DMS153 (cell line): ENCODE data around the gene MPZL2.
A peak's percentile ranks its signal among the peaks of the same experiment; 100 is the strongest.

ENCODE experiments used
- DNase-seq: peaks from one replicate; lab custom pipeline; 2025; lab: John Stamatoyannopoulos, UW

Gene MPZL2

DNA sequence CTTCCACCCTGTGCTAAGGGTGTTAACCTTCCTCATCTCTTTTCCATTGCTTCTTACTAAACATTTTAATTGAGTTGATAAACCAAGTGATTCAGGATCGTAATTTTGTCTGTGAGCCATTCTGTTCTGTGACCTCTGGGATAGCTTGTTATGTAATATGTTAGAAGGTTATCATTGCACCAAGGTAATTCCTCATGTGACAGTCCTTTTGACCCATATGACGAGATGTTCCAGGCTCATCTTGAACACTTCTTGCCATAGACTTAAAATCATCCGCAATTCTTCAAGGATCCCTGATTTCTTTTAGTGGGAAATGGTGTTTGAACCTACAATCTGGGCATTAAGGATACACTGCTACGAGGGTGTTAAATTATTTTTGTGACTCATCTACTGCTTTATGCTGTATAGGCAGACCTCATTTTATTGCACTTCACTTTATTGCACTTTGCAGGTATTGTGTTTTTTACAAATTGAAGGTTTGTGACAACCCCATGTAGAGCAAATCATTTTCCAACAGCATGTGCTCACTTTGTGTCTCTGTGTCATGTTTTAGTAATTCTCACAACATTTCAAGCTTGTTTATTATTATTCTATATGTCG lies 19.0 kb upstream of the MPZL2 start:
- DNase-seq = no peak

DNA sequence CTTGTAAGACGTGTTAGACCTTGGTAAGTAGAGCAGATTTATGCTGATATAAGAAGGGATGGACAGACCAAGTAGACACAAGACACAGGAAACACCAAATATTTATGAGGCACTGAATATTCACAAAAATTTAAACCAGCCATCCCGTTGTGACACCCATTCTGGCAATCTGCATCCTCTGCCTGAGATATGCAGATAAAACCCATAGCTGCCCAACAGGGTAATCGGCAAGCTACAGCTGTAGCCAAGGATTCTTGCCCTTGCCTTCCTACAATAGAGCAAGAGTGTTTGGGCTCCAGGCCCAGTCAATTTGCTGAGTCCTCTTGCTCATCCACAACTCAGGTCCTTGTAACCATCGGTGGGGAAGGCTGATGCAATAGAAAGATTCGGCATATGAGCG lies 18.5 kb upstream of the MPZL2 start:
- DNase-seq = no peak

DNA sequence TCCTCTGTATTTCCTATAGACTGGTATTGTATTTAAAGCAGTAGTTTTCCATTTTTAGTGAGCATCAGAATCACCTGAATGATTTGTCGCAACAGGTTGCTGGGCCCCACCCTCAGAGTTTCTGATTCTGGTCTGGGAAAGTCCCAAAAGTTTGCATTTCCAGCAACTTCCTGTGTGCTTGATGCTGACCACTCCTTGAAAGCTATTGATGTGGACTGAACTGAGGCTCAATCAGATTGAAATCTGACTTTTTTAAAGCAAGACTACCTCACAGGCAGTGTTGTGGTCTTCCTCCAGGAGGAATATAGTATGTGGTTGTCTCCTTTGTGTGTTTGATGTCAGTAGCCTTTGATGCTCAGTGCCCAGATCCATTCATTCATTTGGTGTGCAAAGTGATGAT lies 17.2 kb upstream of the MPZL2 start:
- DNase-seq = no peak

DNA sequence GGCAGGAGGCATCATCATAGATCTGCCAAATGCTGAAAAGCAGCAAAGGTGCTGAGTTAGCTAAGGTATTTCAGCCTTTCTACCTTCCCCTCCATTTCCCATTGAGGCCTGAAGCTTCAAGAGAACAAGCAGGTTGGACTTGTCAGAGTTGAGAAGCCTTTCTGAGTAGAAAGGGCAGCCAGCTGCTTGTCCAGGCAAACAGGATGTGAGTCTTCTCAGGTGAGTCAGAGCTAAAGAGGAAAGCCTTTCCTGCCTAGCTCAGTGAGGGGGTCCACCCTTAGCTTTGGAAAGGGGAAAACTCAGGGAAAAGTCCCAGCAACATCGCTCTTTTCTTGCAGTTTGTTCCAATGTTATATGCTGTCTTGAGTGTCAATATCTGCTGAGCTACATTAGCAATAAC lies 13.2 kb upstream of the MPZL2 start:
- peak; percentile 12 for DNase-seq

DNA sequence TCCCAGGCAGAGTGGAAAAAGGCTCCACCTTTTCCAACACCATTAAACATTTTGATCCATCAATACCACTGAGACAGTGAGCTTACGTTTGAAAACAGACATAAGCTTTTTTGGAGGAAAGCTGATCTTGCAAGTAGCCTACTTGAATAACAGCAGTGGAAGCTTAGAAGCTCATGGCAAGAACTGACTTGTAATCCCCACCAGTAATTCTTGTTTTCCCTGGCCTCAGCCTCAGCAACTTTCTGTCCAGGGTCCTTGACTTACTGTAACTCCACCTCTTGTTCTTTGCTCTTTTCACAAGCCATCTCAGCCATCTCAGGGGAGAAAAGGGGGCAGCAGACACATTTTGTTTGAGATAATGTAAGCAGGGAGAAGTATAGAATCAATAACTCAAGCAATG lies 12.3 kb upstream of the MPZL2 start:
- no peak for DNase-seq

DNA sequence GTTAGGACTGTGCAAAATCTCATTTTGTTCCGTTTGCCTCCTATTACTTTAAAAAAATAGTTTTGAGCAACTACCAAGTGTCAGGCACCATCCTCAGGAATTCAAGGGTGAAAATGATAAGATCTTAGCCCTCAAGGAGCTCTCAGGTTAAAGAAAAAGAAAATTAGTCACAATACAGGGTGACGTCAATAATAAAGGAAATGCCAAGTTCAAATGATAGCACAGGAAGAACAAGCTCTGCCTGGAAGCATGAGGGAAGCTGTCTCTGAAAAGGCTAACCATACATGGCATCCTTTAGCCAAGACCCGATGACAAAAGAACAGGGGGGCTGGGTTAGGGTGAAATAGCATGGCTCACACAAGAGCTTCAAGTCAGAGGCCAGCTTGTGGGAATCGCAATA lies 11.1 kb upstream of the MPZL2 start:
- DNase-seq = no peak

DNA sequence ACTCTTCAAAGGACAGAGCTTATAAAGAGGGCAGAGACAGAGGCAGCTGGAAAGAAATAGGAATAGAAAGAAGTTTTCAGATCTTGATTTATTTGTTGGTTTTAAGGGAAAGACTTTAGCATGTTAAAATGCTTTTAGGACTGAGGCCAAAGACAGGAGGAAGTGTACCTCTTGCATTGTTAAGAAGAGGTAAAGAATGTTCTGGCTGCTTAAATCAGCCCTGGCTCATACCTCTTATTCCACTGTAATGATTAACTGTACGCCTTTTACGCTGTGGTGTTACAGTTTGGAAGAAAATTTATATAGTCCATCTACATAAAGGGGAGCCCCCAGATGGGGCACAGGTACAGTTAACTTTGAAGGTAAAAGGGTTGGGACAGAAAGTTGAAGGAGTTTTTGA lies 10.1 kb upstream of the MPZL2 start:
- no peak for DNase-seq

DNA sequence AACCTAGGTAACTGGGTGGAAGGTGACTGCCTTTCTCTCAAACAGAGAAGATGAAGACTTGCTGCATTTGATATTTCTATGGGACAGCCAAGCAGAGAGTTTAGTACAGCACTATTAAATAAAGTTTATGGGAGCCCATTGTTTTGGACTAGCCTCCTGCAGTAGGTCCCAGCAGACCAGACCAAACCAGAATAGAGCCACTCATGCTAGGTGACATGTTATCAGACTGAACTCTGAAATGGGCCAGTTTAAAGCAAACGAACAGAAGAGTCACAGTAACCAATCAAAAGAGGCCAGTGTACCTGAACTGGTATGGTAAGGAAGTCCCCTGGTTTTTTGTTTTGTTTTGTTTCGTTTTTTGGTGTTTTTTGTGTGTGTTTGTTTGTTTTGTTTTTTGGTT lies 7.9 kb upstream of the MPZL2 start:
- no peak for DNase-seq

DNA sequence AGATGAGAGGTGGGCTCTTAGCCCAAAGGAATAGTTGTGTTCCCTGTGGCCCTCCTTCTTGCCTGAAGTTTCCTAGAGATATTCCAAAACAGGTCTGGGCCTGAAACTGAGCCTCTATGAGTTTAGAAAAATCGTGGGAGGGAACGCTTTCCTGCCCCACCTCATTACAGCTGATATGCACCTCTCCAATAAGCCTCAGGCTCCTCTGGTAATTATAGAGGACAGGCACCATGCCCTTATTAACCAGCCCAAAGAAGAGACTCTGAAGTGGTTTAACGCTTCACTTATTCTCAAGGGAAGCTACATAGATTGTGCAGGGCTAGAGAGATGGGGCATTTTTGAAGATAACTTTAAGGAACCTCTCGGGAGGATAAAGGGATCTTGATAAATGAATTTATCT lies 3.4 kb upstream of the MPZL2 start:
- DNase-seq = no peak

DNA sequence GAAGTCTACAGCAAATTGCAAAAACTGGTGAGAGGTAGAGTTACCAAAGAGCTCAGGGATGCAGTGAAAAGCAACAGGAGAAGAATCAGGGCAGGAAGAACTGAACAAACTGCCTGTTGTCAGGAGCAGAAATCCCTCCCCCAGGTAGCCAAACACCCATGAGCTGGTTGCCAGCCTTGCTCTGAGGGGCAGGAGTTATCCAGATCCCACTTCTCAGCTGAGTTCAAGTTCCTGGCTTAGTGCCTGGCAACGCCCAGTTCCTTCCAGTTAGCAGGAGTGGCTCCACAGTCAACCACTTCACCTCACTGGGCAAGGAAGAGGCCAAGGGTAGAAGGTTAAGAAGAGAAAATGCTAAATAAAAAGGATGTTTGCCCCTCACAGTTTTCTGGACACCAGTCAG lies 1.9 kb upstream of the MPZL2 start:
- no peak for DNase-seq

DNA sequence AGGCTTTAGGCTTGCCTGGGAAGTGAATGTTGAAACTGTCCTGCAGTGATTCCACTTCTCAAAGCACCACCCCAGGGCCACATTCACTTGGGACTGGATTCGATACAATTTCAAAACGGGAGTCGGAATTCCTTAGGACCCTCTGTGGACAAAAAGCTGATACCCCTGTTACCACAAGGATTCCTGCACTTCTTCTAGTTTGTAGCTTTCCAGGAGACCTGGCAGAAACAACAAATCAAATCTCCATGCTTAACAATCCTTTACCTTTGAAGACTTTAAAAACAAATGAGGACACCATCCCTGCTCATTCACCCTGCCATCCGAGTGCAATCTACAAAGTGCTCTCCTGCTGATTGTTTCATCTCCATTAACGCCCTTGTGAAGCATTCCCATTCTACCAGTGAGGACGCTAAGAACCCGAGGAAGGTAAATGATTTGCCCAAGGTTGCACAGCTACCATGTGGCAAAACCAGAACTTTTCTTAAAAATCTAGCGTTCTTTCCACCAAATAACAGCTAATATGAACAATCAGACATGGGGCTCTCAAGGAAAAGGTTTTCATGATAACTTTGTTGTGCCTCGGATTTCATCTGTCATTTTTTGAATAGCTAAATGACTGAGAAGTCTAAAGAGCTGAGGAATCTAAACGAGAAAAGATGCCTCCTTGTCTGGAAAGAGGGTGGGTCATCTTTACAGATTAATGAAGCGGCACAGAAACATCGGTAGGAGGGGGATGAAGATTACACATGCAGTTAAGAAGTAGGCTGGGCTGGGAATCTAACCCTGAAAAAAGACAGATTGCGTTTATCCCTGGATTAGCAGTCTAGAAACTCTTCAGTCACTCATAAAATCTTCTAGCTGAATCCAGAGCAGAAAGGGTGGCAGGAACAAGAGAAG lies 720 bp upstream of the MPZL2 start:
- DNase-seq = no peak

DNA sequence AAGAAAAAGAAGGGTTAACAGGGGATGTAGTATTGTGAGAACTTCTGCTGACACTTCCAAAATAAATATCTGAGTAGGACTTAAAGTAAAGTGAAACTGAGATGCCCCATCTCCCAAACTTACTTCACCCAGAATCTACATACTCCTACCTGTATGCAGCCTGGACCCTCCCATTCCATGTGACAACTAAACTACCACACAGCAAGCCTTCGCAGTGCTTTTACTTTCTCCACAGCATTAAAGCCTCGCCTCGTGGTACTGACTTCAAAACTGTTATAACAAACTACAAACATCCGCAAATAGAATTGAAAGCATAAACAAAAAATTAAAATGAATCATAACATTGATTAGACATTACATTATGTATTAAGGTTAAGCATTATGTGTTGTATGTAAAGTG lies 985 bp downstream of the MPZL2 start:
- no peak for DNase-seq

DNA sequence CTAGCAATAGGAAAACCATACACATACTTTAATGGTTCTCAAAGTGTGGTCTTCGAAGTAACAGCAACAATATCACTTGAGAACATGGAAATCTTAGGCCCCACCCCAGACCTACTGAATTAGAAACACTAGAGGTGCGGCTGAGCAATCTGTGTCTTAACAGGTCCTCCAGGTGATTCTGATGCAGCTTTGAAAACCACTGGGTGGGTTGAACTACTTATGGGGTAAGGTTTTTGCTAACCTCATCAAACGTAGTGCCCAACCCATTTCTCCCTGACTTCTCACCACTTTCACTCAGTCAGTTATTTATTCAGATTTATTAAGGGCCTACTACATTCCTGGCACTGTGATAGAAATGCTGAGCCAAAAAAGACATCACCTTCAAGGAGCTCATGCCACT lies 3.7 kb downstream of the MPZL2 start:
- no peak for DNase-seq

DNA sequence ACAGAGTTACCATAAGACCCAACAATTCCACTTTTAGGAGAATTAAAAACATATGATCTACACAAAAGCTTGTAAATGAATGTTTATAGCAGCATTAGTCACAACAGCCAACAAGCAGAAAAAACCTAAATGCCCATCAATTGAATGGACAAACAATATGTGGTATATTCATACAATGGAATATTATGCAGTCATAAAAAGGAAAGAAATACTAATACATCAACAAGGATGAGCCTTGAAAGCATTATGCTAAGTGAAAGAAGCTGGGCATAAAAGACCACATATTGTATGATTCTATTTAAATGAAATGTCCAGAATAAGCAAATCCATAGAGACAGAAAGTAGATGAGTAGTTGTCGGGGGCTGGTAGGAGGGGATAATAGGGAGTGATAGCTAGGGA lies 5.0 kb downstream of the MPZL2 start:
- DNase-seq = no peak

DNA sequence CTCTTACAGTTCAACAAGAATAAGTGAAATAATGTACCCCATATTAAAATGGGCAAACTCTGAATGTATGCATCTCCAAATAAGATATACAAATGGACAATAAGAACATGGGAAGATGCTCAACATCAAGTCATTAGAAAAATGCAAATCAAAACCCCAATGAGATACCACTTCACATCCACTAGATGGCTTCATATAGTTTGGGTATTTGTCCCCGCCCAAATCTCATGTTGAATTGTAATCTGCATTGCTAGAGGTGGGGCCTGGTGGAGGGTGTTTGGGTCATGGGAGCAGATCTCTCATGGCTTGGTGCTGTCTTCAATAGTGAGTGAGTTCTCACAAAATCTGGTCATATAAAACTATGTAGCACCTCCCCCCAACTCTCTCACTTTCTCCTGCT lies 5.7 kb downstream of the MPZL2 start:
- DNase-seq = no peak

DNA sequence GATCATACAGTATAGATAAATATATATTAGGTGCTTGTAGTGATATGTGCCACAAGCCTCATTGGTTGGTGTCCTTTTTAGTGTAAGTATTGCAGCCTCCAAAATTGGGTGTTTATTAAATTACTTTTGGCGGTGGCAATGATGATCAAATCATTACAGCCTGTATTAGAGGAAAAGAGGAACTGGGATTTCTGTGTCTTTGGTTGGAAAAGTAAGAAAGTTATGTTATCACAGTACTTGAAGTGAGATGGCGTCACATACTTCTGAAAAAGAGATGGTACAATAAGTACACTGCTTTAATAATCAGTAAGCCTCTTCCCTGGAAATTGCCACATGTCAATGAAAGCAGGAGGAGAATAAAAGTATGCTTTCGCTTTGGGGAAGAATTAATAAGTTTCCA lies 11.4 kb downstream of the MPZL2 start:
- DNase-seq = no peak

DNA sequence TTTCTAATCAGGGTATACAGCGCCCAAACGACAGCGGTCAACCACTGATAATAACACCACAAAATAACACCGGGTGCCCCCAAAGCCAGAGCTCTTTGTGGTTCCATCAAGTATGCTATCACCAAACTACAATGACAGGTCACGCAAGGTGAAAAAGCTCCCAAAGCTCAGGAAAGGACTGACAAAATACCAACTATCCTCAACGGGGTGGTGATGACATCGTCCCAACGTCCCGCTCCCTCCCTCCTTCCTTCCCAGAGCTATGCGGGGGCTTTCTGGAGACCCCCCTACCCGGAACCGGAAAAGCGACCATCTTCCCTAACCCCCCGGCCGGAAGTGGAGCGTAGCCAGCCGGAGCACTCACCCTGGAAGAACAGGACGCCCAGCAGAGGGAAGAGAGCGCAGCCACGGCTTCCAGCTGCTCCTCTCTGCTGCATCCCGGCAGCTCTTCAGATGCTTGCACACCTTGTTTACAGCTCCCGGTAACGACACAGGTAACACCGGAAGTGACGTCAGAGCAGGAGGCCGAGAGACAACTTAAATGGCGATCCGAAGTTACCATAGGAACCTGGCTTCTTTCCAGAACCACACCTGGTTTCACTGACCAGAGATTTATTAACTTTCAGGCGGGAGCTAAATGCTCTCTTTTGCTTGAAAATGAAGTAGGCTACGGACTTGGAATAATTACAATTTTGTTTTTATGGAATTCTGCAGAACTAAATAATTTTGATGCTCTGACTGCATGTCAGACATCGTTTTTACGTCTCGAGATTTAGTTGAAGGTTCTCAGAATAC lies 12.0 kb downstream of the MPZL2 start, which contains the start of gene MPZL3:
TSS of gene MPZL3 (minus strand) at position 508 of the 795 bp plus-strand sequence. CDS start at position 437, 71 bp downstream.
- peak; percentile 98 for DNase-seq

DNA sequence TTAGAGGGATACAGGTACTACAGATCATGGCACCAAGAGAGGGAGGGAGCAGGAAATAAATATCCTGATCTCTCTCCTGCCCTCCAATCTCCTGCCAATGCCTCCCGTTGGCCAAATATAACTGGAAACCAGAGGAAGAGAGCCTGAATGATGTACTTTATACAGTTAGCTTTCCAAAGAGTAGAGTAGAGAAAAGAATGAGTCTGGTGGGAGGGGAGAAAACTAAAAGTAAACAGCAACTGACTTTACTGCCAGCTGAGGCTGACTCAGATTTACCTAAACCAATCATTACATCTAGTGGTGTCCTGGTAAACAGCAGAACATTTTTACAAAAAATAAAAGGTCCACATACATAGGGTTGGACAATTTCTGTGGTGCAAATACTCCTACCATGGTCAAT lies 17.1 kb downstream of the MPZL2 start:
- no peak for DNase-seq

DNA sequence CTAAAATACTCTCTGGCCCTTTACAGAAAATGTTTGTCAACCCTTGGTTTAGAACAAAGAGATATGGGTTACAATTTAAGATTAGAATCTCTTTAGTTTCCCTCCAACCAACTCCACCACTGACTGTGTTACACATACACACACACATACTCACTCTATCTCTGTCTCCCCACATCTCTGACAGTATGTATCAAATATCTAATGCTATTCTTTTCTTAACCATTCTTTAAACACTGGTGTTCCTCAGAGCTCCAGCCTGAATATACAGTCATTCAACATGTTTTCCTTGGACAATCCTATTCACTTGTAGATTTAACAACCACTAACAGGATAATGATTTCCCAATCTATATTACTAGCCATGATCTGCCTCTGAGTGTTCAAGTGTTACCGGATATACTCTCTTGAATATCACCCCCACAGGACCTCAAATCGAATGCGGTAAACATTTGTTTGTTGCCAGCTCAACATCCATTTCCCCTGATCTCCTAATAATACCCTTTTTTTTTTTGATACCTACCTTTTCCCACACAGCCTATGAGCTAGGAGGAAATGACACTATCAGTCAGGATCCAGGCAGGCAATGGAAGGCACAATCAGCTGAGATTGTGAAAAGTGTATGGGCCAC lies 18.0 kb downstream of the MPZL2 start:
- DNase-seq = no peak

DNA sequence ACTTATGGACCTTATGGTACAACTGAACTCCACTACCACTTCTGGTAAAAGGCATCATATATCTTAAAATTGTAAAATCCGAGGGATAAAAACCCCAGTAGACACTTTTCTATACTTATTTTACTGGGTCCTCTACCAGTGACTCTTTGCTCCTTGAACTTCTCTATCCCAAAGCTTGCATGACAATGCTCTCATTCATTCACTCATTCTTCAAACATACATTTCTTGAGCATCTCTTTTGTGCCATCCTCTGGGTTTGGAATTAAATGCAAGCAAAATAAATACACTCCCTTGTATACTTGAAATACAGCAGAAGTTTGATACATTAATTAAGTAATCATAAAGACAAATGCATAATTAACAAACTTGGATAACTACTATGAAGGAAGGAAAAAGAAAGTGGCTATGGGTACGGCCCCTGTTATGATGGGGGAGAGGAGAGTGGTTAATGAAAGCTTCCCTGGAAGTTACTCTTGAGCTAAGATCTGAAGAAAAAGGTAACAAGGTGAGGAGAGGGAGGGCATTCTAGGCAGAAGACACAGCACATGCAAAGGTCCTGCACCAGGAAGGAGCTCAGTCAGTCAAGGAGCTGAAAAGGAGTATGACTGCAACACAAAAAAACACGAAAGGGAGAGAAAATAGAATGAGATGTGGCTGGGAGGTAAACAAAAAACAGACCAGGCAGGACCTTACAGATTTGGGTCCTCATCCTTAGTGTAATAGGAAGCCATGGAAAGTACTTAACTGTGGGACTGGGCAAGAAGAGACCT lies 19.9 kb downstream of the MPZL2 start:
- DNase-seq = no peak

DNA sequence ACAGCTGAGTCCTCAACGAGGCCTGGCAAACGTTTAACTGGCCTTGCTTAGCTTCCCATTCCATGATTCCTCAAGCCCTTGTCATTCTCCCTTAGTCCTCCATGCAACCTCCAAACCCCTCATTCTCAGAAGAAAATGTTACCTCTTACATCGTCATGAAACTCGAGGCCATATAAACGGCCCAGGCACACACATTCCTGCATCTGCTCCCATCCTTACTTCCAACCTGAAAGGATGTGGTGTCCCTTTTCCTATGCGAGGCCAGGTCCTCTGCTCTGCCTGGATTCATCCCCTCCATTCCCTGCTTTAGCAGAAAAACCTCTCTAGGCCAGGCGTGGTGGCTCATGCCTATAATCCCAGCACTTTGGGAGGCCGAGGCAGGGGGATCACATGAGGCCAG lies 20.9 kb downstream of the MPZL2 start:
- no peak for DNase-seq

DNA sequence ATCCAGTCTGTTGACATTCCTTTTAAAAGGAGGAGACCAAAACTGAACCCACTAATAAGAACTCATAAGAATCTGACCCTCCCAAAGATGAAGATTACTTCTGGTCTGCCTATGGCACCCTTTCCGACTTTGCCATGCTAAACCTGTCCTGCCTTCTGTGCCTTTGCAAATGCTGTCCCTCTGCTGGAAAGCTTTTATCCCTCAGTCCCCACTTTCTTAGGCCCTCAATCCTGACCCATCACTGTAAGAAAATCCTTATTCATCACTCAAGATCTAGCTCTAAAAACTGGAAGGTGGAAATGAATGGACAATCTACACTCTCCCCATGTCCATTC lies 22.4 kb downstream of the MPZL2 start:
- no peak for DNase-seq
